SU-DHL-6 (cell line): ENCODE data around the gene ZNF81.
"Not testable (repeated sequence)": the region's sequence is repeated elsewhere in the genome, so short reads cannot be mapped to it uniquely, and the experiment has no call there.

Source experiments
- H2AFZ ChIP-seq: fragments of 200-600 bp; sonication (generic); 2 replicates; pipeline ENCODE4 v1.6.1; 2014; ENCODE audit warnings: low read depth, mild to moderate bottlenecking, moderate library complexity, mixed read lengths, antibody characterized with exemption, low read length; ENCODE audit not compliant: severe bottlenecking
- H3F3A ChIP-seq: fragments of 200-600 bp; shearing (Covaris generic); 2 replicates; pipeline ENCODE4 v1.6.0; 2016; ENCODE audit warnings: antibody characterized with exemption, mild to moderate bottlenecking; ENCODE audit not compliant: insufficient read depth
- H3K27ac ChIP-seq: fragments of 200-600 bp; sonication (generic); 2 replicates; pipeline ENCODE4 v1.5.1; 2016; ENCODE audit warnings: low read depth, mild to moderate bottlenecking, low read length, moderate library complexity, mixed read lengths
- H3K27me3 ChIP-seq: fragments of 200-600 bp; sonication (generic), shearing (Covaris generic); 2 replicates; pipeline ENCODE4 v1.6.0; 2014; ENCODE audit warnings: mild to moderate bottlenecking, low read length
- H3K36me3 ChIP-seq: fragments of 200-600 bp; sonication (generic); 2 replicates; pipeline ENCODE4 v1.6.1; 2014; ENCODE audit warnings: mild to moderate bottlenecking, low read length, mixed read lengths
- H3K4me2 ChIP-seq: fragments of 300-600, 200-600 bp; shearing (Covaris generic), sonication (generic); 2 replicates; pipeline ENCODE4 v1.6.0; 2014; ENCODE audit warnings: low read length, low read depth, mild to moderate bottlenecking; ENCODE audit not compliant: poor library complexity, severe bottlenecking
- H3K4me3 ChIP-seq: fragments of 200-600 bp; sonication (generic); 2 replicates; pipeline ENCODE4 v1.5.1; 2014; ENCODE audit warnings: antibody characterized with exemption, low read length, mild to moderate bottlenecking, mixed read lengths; ENCODE audit not compliant: insufficient read depth, poor library complexity, severe bottlenecking
- H3K79me2 ChIP-seq: fragments of 200-600 bp; sonication (generic); 2 replicates; pipeline ENCODE4 v1.6.1; 2014; ENCODE audit warnings: mild to moderate bottlenecking, low read length, moderate library complexity; ENCODE audit not compliant: insufficient read depth
- H3K9ac ChIP-seq: fragments of 200-600 bp; sonication (generic); 2 replicates; pipeline ENCODE4 v1.7.0; 2014; ENCODE audit warnings: mild to moderate bottlenecking, low read length
- H3K9me2 ChIP-seq: fragments of 200-600 bp; sonication (generic); replicated peaks from 2 replicates; pipeline ENCODE4 v1.6.1; 2014; ENCODE audit warnings: low read length; ENCODE audit not compliant: insufficient read depth
- H3K9me3 ChIP-seq: fragments of 200-600 bp; sonication (generic); 2 replicates; pipeline ENCODE4 v1.6.1; 2014; ENCODE audit warnings: low read length, mixed read lengths; ENCODE audit not compliant: insufficient read depth
- H4K20me1 ChIP-seq: fragments of 200-600 bp; sonication (generic); 2 replicates; pipeline ENCODE4 v1.6.1; 2014; ENCODE audit warnings: low read depth, mild to moderate bottlenecking, antibody characterized with exemption, low read length, moderate library complexity, mixed read lengths
- CTCF ChIP-seq: fragments of 200-600 bp; sonication (generic); IDR thresholded peaks from one replicate; pipeline ENCODE4 v1.5.1; 2017; ENCODE audit warnings: antibody characterized with exemption, mild to moderate bottlenecking, low read length, moderate library complexity; ENCODE audit not compliant: insufficient read depth, poor library complexity, severe bottlenecking
- EZH2phosphoT487 ChIP-seq: fragments of 200-600 bp; sonication (generic), shearing (Covaris generic); conservative IDR thresholded peaks from 2 replicates; pipeline ENCODE4 v1.6.1; 2018; ENCODE audit warnings: mild to moderate bottlenecking, antibody characterized with exemption, low read length, moderate library complexity, mixed read lengths

The ZNF81 gene

GRCh38 chrX:47802589-47802988 is 34.1 kb upstream of the ZNF81 start:
- Histone ChIP-seq H3K27me3 (no peaks in the 10 kb centered on the region), H3K27ac (no peak overlapping the region), H4K20me1 (no peaks in the 10 kb centered on the region), H3K36me3 (no peaks in the 10 kb centered on the region), H3K79me2 (no peaks in the 10 kb centered on the region), H3K4me3 (no peak overlapping the region), H2AFZ (no peak overlapping the region), H3K4me2 (no peak overlapping the region), H3K9me2 (no peaks in the 10 kb centered on the region), H3F3A (no peaks in the 10 kb centered on the region), H3K9me3 (no peaks in the 10 kb centered on the region), H3K9ac (no peak overlapping the region)
- TF ChIP-seq CTCF = no peak

GRCh38 chrX:47803103-47803502 is 33.6 kb upstream of the ZNF81 start:
- not testable (repeated sequence) for H3K9me3 ChIP-seq, H3K79me2 ChIP-seq, H3K36me3 ChIP-seq, H3K27me3 ChIP-seq, H3K9me2 ChIP-seq, H3K4me3 ChIP-seq, H3K4me2 ChIP-seq, H3K9ac ChIP-seq, H3K27ac ChIP-seq, H2AFZ ChIP-seq, H3F3A ChIP-seq, H4K20me1 ChIP-seq

- Histone ChIP-seq H4K20me1 (no peaks in the 10 kb centered on the region), H3K36me3 (no peaks in the 10 kb centered on the region), H3F3A (no peaks in the 10 kb centered on the region), H3K79me2 (no peaks in the 10 kb centered on the region), H3K9me3 (no peaks in the 10 kb centered on the region), H3K27me3 (no peaks in the 10 kb centered on the region), H3K9me2 (no peaks in the 10 kb centered on the region), H3K9ac (no peak overlapping the region), H3K4me3 (no peak overlapping the region), H3K4me2 (no peak overlapping the region), H2AFZ (no peak overlapping the region), H3K27ac (no peak overlapping the region)
- TF ChIP-seq EZH2phosphoT487 = no peak
- no peak for TF ChIP-seq CTCF
Observed at GRCh38 chrX:47804315-47804714, 32.4 kb upstream of the ZNF81 start.

- not testable (repeated sequence) for H3K9me3 ChIP-seq, H3K9me2 ChIP-seq, H3K4me2 ChIP-seq, H3K27me3 ChIP-seq, H2AFZ ChIP-seq, H3F3A ChIP-seq, H3K9ac ChIP-seq, H3K27ac ChIP-seq, H4K20me1 ChIP-seq, H3K4me3 ChIP-seq, H3K79me2 ChIP-seq, H3K36me3 ChIP-seq
Observed at GRCh38 chrX:47805844-47806243, 30.9 kb upstream of the ZNF81 start.

DNA sequence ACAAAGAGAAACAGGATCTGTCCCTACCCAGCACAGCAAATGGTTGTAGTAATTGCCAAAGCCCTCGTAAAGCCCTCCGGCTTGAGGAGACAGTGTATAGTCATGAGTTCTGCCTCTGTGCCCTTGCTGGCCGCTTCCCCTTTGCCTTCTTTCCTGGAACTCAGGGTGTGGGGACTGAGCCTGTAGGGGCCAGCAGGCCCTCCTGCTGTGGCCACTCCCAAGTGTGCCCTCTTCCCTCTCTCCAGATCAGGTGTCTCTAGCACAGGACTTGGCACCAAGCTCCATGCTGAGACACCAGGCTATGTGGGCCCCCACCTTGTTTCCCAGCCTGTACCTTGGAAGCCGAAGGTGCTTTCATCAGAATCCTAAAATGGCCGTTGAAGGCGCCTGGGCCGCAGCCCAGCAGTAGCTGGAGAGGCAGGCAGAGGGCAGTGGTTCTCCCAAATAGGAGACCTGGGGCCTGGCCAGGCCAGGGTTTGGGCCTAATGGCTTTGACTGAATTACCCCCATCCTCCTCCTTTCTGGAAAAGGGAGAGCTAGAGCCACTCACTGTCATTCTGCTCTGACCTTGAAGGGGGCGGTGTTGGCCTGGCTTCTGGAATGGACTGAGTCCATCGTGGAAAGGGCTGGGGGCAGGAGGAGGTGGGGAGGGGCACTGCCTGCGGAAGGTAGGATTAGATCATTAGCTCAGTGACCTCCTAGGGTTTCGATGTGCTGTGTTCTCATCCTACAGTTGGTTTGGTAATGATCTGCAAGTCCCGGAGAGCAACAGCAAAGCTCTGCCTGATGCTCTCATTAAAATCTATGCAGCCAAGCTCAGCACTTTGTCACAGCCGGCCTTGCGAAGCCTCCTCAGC is 30.1 kb upstream of the ZNF81 start:
- not testable (repeated sequence) for H4K20me1 ChIP-seq, H3K9me3 ChIP-seq, H3K27ac ChIP-seq, H3K27me3 ChIP-seq, H3K9ac ChIP-seq, H3K4me3 ChIP-seq, H3K4me2 ChIP-seq, H3K36me3 ChIP-seq, H3F3A ChIP-seq, H3K9me2 ChIP-seq, H2AFZ ChIP-seq, H3K79me2 ChIP-seq

- H3K27me3 ChIP-seq, H3K9ac ChIP-seq, H3K79me2 ChIP-seq, H3K27ac ChIP-seq, H2AFZ ChIP-seq, H3K4me3 ChIP-seq, H3K4me2 ChIP-seq, H3K36me3 ChIP-seq, H3F3A ChIP-seq, H4K20me1 ChIP-seq, H3K9me2 ChIP-seq, H3K9me3 ChIP-seq: not testable (repeated sequence)
Observed at GRCh38 chrX:47807272-47807538, 29.5 kb upstream of the ZNF81 start.
